HG03521 (cell line): ENCODE data around the gene PKLR.
"Not testable (repeated sequence)": the region's sequence is repeated elsewhere in the genome, so short reads cannot be mapped to it uniquely, and the experiment has no call there.

Source experiments
- ATAC-seq: cut with Tn5 transposase; IDR thresholded peaks from one replicate; pipeline ENCODE4 v1.9.1; 2021; ENCODE audit warnings: mild to moderate bottlenecking, moderate library complexity; ENCODE audit not compliant: unreplicated experiment

PKLR gene

DNA sequence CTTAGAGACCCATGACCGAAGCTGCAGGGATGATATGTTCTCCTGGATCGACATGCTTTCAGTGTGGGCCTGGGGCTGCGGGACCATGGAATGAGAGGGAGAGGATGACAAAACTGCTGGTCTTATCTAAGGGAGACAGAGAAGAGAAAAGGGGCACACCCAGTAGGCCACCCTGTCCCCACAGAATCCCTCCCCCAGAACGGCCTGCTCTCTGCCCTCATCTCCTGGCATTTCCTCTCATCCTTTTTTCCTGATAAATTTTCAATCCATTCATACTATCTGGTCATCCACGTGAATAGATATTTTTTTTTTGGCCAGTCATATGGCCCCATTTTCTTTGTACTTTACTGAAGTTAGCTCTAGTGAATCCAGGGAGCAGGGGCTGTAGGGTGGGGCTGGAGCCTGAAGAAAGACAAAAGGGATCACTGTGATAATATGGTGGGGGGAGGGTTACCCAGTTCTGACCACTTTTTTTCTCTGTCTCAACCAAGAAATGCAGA, at the start of gene PKLR:
Gene PKLR (minus strand): TSS at position 97 of the 500 bp plus-strand sequence. CDS start 43 bp downstream, at position 54.
- no peak for ATAC-seq

DNA sequence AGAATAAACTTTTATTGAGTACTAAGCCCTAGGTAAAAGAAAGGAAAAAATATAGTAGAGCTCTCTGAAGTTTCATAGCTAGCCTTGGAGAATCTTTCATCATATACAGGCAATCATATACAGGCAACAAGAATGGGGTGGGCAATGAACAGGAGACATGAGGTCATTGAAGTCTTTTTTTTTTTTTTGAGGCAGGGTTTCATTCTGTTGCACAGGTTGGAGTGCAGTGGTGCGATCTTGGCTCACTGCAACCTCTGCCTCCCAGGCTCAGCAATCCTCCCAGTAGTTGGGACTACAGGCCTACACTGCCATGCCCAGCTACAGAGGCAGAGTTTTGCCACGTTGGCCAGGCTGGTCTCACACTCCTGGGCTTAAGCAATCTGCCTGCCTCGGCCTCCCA, 41.6 kb upstream of the PKLR start:
- no peak for ATAC-seq

DNA sequence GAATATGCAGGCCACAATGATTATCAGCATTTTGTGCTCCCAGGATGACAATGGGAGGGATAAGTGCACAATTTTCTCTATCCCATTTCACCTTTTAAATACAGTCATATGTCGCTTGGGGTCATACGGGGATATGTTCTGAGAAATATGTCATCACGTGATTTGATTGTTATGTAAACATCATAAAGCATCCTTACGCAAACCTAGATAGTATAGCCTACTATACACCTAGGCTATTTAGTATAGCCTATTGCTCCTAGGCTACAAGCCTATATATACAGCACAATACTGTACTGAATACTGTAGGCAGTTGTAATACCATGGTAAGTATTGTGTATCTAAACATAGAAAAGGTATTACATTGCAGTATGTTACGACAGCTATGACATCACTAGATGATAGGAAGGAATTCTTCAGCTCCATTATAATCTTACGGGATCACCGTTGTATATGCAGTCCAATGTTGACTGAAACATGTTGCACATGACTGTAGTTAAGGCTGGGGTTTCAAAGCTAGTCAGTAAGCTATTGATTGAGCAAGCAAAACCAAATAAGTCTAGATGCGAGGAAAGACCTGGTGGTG, 38.4 kb upstream of the PKLR start:
- no peak for ATAC-seq

DNA sequence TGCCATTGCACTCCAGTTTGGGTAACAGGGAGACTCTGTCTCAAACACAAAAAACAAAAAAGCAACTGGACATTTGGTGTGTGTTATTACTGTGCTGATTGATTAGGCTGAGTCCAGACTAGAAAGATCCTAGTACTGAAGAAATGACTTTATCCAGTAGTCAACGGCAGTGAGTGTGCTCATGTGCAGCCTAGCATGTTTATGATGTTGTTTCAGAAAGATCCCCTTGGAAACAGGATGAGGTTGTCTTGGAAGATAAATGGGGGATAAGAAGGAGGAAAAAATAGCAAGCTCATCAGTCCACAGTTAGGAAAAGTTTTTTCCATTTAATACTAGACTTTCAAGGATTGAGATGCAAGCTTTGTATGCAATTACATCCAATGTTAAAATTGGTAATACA, 33.7 kb upstream of the PKLR start:
- ATAC-seq, result no peak

- ATAC-seq, result no peak
These were observed 28.9 kb upstream of the PKLR start for GRCh38 chr1:155329980-155330598.

DNA sequence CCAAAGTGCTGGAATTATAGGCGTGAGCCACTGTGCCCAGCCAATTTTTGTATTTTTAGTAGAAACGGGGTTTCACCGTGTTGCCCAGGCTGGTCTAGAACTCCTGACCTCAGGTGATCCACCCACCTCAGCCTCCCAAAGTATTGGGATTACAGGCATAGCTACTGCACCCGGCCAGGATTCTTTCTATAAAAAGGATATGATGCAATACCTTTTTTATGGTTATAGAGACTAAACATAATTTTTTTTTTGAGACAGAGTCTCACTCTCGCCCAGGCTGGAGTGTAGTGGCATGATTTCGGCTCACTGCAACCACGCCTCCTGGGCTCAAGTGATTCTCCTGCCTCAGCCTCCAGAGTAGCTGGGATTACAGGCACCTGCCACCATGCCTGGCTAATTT, 27.6 kb upstream of the PKLR start:
- ATAC-seq, result not testable (repeated sequence)

DNA sequence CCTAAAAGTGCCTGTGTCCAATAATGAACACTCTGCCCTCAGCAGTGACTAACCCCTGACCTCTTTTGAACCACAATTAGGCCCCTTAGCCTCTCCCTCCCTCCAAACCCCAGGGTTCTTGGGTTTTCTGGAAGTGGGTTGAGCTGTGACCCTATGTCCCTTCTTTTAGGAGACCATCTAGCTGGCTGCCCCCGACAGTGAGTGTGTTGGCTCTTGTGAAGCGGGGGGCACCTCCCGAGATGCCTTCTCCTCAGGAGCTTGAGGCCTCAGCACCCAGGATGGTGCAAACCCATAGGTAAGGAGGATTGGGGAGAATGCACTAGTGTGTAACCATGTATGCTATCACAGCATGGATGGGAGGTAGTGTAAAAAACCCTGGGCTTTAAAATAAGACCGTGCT, 26.7 kb upstream of the PKLR start:
- no peak for ATAC-seq

- no peak for ATAC-seq
These were observed 25.4 kb upstream of the PKLR start for GRCh38 chr1:155326631-155327037.

- ATAC-seq, result no peak
These were observed 24.8 kb upstream of the PKLR start for GRCh38 chr1:155326020-155326526.

- no peak for ATAC-seq
These were observed 24.3 kb upstream of the PKLR start for GRCh38 chr1:155325603-155325893.

GRCh38 chr1:155324717-155325602, 23.7 kb upstream of the PKLR start:
- ATAC-seq, result no peak

DNA sequence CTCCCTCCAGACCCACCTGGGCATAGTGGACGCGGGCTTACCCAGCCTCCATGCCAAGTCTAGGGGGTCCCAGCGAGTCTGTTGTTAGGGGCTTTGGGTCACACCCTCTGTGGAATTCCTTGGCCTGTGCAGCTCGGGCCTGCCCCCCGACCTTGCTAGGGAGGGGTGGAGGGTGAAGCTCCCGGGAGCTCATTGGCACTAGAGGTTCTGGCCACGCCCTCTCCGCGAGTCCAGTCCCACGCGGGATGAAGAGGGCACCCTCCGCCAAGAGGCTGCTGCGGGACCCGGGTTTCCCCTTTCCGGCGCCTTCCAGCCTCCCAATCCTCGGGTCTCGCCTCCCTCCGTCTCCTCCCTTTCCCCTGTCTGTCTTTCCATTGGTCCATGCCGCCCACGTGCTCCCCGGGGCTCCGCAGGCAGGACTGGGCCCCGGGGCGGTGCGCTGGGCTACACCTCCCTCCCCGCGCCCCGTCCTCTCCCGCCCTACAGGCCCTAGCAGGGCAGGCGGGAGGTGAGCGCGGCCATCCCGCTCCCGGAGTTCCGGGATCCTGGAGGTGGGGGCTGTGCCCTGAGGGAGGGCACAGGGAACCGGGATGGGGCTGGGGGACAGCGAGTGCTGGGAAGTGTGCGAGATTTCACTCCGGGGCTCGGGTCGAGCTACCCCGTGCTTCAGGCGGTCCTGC, 22.9 kb upstream of the PKLR start:
- ATAC-seq, result peak; percentile 52

DNA sequence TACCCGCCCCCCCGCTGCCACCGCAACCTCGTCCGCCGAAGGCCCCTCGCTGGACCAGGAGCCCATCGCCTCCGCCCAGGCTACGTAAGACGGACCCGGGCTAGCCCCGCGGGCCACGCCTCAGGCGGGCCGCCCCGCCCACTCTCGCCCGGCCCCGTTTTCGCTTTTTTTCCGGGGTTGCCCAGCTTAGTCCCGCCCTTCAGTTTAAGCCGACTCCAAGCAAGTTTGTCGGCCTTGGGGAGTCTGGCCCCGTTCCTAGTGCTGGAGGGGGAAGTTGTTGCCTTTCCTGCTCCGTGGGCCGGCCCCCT, 22.4 kb upstream of the PKLR start:
- peak; percentile 40 for ATAC-seq

GRCh38 chr1:155322953-155323728, 21.9 kb upstream of the PKLR start:
- peak; percentile 32 for ATAC-seq

DNA sequence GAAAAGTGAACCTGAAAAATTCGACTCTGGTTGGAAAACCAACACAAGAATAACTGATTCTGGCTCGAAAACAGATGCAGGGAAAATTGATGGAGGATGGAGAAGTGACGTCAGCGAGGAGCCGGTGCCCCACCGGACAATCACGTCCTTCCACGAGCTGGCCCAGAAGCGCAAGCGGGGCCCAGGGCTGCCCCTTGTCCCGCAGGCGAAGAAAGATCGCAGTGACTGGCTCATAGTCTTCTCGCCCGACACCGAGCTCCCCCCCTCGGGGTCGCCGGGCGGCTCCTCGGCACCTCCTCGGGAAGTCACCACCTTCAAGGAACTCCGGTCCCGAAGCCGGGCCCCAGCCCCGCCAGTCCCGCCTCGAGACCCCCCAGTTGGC, 21.3 kb upstream of the PKLR start:
- no peak for ATAC-seq

DNA sequence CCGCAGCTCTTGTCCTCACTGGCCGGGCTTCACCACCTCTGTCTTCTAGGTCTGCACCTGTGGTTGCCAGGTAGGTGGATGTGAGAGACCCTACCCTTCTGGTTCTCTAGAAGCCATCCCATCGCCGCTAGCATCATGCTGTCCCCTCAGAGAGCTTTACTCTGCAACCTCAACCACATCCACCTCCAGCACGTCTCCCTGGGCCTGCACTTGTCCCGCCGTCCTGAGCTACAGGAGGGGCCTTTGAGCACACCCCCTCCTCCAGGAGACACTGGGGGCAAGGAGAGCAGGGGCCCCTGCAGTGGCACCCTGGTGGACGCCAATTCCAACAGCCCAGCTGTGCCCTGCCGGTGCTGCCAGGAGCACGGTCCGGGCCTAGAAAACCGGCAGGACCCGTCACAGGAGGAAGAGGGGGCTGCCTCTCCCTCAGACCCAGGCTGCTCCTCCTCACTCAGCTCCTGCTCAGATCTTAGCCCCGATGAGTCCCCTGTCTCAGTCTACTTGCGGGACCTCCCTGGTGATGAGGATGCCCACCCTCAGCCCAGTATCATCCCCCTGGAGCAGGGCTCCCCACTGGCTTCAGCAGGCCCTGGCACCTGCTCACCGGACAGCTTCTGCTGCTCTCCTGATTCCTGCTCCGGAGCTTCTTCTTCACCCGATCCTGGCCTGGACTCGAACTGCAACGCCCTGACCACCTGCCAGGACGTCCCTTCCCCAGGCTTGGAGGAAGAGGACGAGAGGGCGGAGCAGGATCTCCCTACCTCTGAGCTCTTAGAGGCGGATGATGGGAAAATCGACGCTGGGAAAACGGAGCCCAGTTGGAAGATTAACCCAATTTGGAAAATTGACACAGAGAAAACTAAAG, 20.6 kb upstream of the PKLR start:
- ATAC-seq, result no peak

DNA sequence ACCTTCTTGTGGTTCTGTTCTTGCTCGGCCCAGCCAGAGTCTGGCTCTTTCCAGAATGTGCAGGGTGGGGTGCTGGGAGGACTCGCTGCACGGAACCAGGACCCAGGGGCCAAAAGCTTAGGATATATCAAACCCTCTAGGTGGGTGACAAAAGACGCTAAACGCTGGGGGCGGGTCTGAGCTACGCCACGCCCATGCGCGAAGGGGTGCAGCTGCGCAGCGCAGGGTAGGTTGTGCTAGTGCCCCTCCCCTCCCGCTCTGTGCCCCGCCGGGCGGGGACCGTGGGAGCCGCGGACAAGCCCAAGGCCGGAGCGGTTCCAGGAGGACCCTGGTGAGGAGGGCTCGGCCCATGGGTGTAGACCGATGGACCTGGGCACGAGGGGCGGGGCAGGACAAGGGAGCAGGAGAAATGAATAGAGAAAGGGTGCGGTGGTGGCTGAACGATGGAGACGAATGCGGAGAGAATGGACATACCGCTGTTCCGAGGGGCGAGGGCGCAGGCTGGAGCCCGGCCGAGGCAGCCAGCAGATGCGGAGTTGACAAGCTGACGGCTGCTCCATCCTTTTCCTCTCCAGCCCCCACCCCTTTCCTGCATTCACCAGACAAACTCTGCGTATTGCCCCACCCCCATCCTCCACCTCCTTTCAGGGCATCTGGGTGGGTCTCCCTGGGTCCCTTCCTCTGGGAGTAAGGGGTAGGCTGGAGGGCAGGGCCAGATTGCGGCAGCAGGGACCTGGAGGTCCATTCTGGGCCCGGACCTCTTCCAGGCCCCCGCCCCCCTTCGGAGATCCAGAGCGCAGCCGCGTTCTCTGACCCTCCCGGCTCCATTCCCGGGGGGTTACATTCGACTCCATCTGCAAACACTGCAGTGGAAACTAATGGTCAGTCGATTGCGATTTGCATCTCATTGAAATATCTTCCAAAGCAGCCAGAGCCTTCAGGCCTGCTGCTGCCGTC, 19.7 kb upstream of the PKLR start, which contains the start of gene RUSC1:
Gene RUSC1 (plus strand): TSS at position 234 of the 957 bp plus-strand sequence. CDS start 880 bp downstream, outside the sequence.
- ATAC-seq, result no peak

- ATAC-seq, result no peak
These were observed 19.0 kb upstream of the PKLR start for GRCh38 chr1:155320252-155320651.
